Nephron (organoid): ENCODE data around the gene UBTD1.
"Not testable (repeated sequence)": the region's sequence is repeated elsewhere in the genome, so short reads cannot be mapped to it uniquely, and the experiment has no call there.

Experiments
- H3K27ac Mint-ChIP-seq, 3 experiments: 2 replicates each; pipeline ENCODE4 v1.8.0; 2020; ENCODE audit warnings: mixed read lengths in 3 of 3, mild to moderate bottlenecking in 2 of 3, moderate library complexity in 1 of 3
- H3K27me3 Mint-ChIP-seq: 2 replicates; pipeline ENCODE4 v1.8.0; 2021; ENCODE audit warnings: low read depth, mild to moderate bottlenecking, moderate library complexity, mixed read lengths
- H3K36me3 Mint-ChIP-seq: 2 replicates; pipeline ENCODE4 v1.8.0; 2020; ENCODE audit warnings: low read depth, mixed read lengths
- H3K4me1 Mint-ChIP-seq: 2 replicates; pipeline ENCODE4 v1.8.0; 2020; ENCODE audit warnings: mixed read lengths
- H3K4me3 Mint-ChIP-seq, 3 experiments: 2 replicates each; pipeline ENCODE4 v1.8.0; 2020; ENCODE audit warnings: mild to moderate bottlenecking in 3 of 3, mixed read lengths in 3 of 3, moderate library complexity in 2 of 3
- H3K9me3 Mint-ChIP-seq: 2 replicates; pipeline ENCODE4 v1.8.0; 2020; ENCODE audit warnings: mixed read lengths
- TF ChIP-seq, protein P1 (sequence below), 3 experiments: fragments of 200-600 bp; sonication (generic); IDR thresholded peaks; one replicate each; pipeline ENCODE4 v1.5.0; 2021; ENCODE audit warnings: antibody characterized with exemption in 3 of 3; ENCODE audit not compliant: unreplicated experiment in 3 of 3

Gene UBTD1

DNA sequence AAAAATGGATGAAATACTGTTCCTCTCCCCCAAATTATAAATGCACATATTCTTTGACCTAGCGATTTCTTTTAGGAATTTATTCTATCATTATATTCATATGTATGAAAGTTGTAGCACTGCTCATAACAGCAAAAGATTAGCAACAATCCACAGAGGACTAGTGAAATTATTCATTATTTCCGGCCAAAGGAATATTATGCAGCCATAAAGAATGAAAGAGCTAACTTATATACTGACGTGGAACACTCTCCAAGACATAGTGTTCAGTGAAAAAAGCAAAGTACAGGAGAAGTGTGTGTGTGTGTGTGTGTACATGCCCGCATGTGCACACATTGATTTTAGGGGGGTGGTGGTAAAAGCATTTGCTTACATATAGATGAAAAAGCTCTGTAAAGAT is 23.8 kb upstream of the UBTD1 start:
- peaks cover 74% of the 10 kb centered on the region for H3K36me3 Mint-ChIP-seq

DNA sequence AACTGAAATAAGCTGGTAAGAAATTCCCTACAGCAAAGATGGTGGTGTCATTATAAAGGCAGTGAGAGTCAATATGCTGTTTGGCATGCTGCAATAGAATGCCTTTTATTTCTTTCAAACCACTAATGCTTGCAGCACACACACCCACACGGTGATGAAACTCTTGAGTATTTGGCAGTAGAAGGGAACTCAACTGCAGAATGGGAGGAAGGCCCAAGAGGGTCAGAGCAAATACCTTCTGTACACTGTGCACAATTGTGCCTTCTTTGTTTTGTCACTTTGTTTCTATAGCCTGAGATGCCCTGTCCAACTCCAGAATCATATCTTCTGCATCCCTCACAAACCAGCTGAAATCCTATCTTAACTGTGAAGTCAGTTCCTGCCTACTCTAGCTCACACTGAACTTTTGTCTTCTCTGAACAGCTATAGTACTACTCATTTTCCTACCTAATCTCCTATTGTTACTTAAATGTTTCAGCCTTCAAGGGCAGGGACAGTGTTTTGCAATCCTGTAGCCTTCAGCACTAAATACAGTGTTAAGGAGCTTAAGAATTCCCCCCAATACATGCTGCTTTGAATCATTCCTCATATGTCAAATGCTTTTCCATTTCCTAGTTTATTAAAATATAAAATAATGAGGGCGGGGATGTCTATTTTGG is 22.7 kb upstream of the UBTD1 start:
- H3K4me3 Mint-ChIP-seq, result no peak overlapping the region
- TF ChIP-seq, protein P1, sequence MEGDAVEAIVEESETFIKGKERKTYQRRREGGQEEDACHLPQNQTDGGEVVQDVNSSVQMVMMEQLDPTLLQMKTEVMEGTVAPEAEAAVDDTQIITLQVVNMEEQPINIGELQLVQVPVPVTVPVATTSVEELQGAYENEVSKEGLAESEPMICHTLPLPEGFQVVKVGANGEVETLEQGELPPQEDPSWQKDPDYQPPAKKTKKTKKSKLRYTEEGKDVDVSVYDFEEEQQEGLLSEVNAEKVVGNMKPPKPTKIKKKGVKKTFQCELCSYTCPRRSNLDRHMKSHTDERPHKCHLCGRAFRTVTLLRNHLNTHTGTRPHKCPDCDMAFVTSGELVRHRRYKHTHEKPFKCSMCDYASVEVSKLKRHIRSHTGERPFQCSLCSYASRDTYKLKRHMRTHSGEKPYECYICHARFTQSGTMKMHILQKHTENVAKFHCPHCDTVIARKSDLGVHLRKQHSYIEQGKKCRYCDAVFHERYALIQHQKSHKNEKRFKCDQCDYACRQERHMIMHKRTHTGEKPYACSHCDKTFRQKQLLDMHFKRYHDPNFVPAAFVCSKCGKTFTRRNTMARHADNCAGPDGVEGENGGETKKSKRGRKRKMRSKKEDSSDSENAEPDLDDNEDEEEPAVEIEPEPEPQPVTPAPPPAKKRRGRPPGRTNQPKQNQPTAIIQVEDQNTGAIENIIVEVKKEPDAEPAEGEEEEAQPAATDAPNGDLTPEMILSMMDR (IDR thresholded peaks at IDR 0.05; ENCODE audit: unreplicated experiment in 3 of 3), result no peak
- no peaks in the 10 kb centered on the region for H3K27me3 Mint-ChIP-seq
- H3K36me3 Mint-ChIP-seq, result peaks cover 76% of the 10 kb centered on the region
- no peaks in the 10 kb centered on the region for H3K9me3 Mint-ChIP-seq
- H3K4me1 Mint-ChIP-seq, result no peaks in the 10 kb centered on the region
- no peak overlapping the region for H3K27ac Mint-ChIP-seq

More for the DNA sequence above, 23.8 kb upstream of the UBTD1 start:
- H3K4me3 Mint-ChIP-seq, result no peak overlapping the region
- no peaks in the 10 kb centered on the region for H3K4me1 Mint-ChIP-seq
- H3K9me3 Mint-ChIP-seq, result no peaks in the 10 kb centered on the region
- H3K27me3 Mint-ChIP-seq, result no peaks in the 10 kb centered on the region
- H3K27ac Mint-ChIP-seq, result no peak overlapping the region
- TF ChIP-seq, protein P1 (IDR thresholded peaks at IDR 0.05; ENCODE audit: unreplicated experiment in 3 of 3), result no peak

DNA sequence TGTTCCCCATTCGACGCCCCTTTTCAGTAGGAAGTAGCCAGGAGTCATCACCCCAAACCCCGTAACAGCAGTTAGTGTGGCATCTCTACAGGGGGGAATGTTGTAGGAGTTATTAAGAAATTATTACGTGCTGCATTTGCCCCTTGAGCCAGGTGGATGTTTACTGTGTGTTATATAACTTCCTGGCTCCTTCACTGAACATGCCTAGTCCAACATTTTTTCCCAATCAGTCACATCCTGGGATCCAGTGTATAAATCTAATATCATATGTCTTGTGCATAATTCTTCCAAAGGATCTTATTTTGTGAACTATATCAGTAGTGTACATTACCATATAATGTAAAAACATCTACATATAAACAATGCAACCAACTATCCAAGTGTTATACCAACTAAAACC is 19.3 kb upstream of the UBTD1 start:
- H3K27me3 Mint-ChIP-seq, H3K4me1 Mint-ChIP-seq, H3K27ac Mint-ChIP-seq, H3K4me3 Mint-ChIP-seq, H3K9me3 Mint-ChIP-seq: not testable (repeated sequence)
- H3K36me3 Mint-ChIP-seq, result peaks cover 69% of the 10 kb centered on the region

DNA sequence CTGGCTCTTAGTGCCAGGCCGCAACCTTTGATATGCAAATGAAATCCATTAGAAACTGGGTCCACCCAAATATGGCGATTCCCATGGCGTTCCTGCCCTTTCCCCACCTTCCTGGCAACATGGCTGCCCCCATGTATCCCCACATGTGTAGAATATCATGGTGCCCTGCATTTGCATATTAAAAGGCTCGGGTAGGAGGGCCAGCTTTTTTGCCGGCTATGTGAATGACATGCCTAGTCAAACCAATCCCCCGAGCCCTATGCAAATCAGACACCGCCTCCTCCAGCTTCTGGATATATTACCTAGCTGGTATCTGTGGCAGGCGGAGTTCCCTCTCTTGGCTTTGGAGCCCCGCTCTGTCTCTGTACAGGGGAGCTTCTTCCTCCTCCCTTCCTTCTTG is 18.8 kb upstream of the UBTD1 start:
- no peak overlapping the region for H3K4me3 Mint-ChIP-seq
- TF ChIP-seq, protein P1 (IDR thresholded peaks at IDR 0.05; ENCODE audit: unreplicated experiment in 3 of 3), result no peak
- no peak overlapping the region for H3K27ac Mint-ChIP-seq
- H3K36me3 Mint-ChIP-seq, result peaks cover 63% of the 10 kb centered on the region
- H3K27me3 Mint-ChIP-seq, result no peaks in the 10 kb centered on the region
- H3K4me1 Mint-ChIP-seq, result no peaks in the 10 kb centered on the region
- H3K9me3 Mint-ChIP-seq, result no peaks in the 10 kb centered on the region

DNA sequence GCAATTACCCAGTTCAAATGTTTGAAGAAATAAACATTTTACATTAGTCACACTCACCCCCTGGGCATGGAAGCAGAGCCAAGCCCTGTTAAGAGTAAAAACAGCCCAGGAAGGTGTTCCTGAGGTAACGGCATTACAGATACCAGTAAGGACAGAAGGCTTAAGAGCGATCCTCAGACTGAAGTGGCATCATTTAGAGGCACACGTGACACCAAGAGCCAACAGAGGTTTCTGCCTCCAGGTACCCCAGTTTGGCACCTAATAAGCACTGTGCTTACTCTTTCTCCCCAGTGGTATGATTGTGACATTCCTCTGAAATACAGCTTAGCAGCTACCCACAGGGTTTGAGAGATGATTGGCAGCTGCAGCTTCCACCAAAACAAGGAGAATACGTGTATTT is 17.7 kb upstream of the UBTD1 start:
- no peaks in the 10 kb centered on the region for H3K27me3 Mint-ChIP-seq
- no peak overlapping the region for H3K4me3 Mint-ChIP-seq
- H3K27ac Mint-ChIP-seq, result no peak overlapping the region
- TF ChIP-seq, protein P1 (IDR thresholded peaks at IDR 0.05; ENCODE audit: unreplicated experiment in 3 of 3), result no peak
- H3K36me3 Mint-ChIP-seq, result peaks cover 60% of the 10 kb centered on the region
- no peaks in the 10 kb centered on the region for H3K4me1 Mint-ChIP-seq
- no peaks in the 10 kb centered on the region for H3K9me3 Mint-ChIP-seq

DNA sequence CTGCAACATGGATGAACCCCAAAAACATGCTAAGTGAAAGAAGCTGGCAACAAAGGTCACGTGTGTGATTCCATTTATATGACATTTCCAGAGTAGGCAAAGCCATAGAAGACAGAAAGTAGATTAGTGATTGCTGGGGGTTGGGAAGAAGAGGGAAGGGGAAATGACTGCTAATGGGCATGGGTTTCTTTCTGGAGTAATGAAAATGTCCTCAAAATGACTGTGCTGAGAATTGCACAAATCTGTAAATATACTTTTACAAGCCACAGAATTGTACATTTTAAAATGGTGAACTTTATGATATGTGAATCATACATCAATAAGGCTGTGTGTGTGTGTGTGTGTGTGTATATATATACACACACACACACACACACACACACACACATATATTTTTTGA is 16.3 kb upstream of the UBTD1 start:
- TF ChIP-seq, protein P1 (IDR thresholded peaks at IDR 0.05; ENCODE audit: unreplicated experiment in 3 of 3), result no peak
- no peaks in the 10 kb centered on the region for H3K4me1 Mint-ChIP-seq

More for the DNA sequence above, 16.3 kb upstream of the UBTD1 start:
- peaks cover 47% of the 10 kb centered on the region for H3K36me3 Mint-ChIP-seq
- H3K27me3 Mint-ChIP-seq, result no peaks in the 10 kb centered on the region
- no peak overlapping the region for H3K4me3 Mint-ChIP-seq
- H3K27ac Mint-ChIP-seq, result no peak overlapping the region
- H3K9me3 Mint-ChIP-seq, result no peaks in the 10 kb centered on the region
